ENCODE results near the gene RSPO1.

The RSPO1 gene

DNA sequence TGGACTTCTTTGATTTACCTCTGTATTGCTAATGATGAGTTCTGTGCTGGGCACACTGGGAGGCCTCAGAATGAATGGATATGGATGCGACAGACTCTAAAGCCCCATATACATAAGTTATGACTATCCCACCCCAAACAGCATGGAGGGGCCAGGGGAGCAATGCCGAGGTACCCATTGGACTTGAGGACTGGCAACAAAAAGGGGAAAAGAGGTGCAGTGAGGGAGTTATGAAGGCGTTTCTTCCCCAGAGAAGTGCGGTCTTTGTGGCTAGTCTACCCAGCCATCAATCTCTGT, 42.4 kb upstream of the RSPO1 start:
- TF ChIP-seq POLR2AphosphoS5 (IDR thresholded peaks at IDR 0.05; ENCODE audit: low read depth, low read length) (no peak), TAF1 (IDR thresholded peaks at IDR 0.05; ENCODE audit: borderline replicate concordance, insufficient read depth, low read length) (no peak), SIN3A (IDR thresholded peaks at IDR 0.05; ENCODE audit: borderline replicate concordance, insufficient read depth, low read length) (no peak), FOXP2 (optimal IDR thresholded peaks at IDR 0.05; ENCODE audit: borderline replicate concordance, extremely low read depth, extremely low read length, insufficient read depth) (no peak)
- TF ChIP-seq, protein P1, sequence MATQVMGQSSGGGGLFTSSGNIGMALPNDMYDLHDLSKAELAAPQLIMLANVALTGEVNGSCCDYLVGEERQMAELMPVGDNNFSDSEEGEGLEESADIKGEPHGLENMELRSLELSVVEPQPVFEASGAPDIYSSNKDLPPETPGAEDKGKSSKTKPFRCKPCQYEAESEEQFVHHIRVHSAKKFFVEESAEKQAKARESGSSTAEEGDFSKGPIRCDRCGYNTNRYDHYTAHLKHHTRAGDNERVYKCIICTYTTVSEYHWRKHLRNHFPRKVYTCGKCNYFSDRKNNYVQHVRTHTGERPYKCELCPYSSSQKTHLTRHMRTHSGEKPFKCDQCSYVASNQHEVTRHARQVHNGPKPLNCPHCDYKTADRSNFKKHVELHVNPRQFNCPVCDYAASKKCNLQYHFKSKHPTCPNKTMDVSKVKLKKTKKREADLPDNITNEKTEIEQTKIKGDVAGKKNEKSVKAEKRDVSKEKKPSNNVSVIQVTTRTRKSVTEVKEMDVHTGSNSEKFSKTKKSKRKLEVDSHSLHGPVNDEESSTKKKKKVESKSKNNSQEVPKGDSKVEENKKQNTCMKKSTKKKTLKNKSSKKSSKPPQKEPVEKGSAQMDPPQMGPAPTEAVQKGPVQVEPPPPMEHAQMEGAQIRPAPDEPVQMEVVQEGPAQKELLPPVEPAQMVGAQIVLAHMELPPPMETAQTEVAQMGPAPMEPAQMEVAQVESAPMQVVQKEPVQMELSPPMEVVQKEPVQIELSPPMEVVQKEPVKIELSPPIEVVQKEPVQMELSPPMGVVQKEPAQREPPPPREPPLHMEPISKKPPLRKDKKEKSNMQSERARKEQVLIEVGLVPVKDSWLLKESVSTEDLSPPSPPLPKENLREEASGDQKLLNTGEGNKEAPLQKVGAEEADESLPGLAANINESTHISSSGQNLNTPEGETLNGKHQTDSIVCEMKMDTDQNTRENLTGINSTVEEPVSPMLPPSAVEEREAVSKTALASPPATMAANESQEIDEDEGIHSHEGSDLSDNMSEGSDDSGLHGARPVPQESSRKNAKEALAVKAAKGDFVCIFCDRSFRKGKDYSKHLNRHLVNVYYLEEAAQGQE (IDR thresholded peaks at IDR 0.05; ENCODE audit: insufficient read depth in 1 of 2, low read depth in 2 of 2, low read length in 2 of 2) = no peak

DNA sequence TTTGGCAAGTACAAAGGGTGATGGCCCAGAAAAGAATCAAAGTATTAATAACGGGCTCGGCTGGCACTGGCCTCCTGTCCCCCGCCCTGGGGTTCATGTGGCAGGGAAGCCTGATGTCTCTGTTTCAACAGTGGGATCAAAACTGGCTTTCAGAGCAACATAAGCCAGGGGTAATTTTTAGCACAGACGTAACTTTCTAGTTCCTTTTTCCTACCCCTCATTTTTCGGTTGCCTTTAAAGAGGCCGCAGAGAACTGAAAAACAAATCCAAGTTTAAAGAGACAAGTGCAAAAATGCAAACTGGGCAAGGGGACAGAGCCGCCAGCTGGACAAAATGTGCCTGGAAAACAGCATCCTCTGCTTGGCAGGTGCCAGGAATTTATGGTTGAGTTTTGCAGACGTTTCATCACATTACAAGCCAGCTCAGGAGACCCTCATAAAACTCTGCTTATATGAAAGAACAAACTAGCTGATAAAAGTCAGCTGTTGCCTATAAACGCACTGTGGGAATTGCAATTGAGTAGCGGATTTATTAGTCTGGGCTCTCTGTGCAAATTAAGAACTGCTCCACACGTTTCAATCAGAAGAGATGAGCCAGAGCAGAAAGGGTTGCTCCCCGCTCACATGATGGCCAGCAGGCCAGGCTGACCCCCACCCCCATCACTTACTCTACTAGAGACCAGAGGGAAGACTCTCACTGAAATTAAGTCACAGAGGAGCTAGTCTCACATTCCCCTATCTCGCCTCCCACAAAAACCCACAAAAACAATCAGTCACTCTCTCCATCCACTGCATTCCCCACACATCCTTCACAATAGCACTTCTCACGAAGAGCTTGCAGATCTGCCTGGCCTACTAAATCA, 41.8 kb upstream of the RSPO1 start:
- TF ChIP-seq, protein P1 (IDR thresholded peaks at IDR 0.05; ENCODE audit: insufficient read depth in 1 of 2, low read depth in 2 of 2, low read length in 2 of 2) = no peak
- no peak for TF ChIP-seq FOXP2 (optimal IDR thresholded peaks at IDR 0.05; ENCODE audit: borderline replicate concordance, extremely low read depth, extremely low read length, insufficient read depth)
- no peak for TF ChIP-seq POLR2AphosphoS5 (IDR thresholded peaks at IDR 0.05; ENCODE audit: low read depth, low read length)
- TF ChIP-seq SIN3A (IDR thresholded peaks at IDR 0.05; ENCODE audit: borderline replicate concordance, insufficient read depth, low read length) = no peak
- TF ChIP-seq TAF1 (IDR thresholded peaks at IDR 0.05; ENCODE audit: borderline replicate concordance, insufficient read depth, low read length) = no peak

DNA sequence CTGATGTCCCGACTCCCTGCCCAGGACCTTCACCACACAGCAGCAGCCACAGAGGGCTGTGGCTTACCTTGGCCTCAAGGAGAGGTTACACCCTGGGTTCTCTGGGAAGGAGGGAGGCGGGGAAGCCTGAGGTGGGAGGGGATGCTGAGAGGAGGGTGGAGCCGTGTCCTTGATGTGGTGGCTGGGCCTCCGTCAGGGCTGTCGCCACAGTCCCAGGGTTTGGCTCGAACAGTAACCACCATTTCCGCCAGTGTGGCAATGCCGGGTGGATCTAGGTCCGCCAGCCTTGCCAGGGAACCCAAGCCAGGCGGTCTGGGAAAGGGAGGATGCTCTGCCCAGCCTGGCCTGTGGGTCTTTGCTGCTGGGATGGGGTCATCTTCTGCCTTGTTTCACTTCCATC, 39.2 kb upstream of the RSPO1 start:
- TF ChIP-seq, protein P1 (IDR thresholded peaks at IDR 0.05; ENCODE audit: insufficient read depth in 1 of 2, low read depth in 2 of 2, low read length in 2 of 2) = no peak
- TF ChIP-seq POLR2AphosphoS5 (IDR thresholded peaks at IDR 0.05; ENCODE audit: low read depth, low read length) = no peak
- no peak for TF ChIP-seq FOXP2 (optimal IDR thresholded peaks at IDR 0.05; ENCODE audit: borderline replicate concordance, extremely low read depth, extremely low read length, insufficient read depth)
- TF ChIP-seq TAF1 (IDR thresholded peaks at IDR 0.05; ENCODE audit: borderline replicate concordance, insufficient read depth, low read length) = no peak
- TF ChIP-seq SIN3A (IDR thresholded peaks at IDR 0.05; ENCODE audit: borderline replicate concordance, insufficient read depth, low read length) = no peak

DNA sequence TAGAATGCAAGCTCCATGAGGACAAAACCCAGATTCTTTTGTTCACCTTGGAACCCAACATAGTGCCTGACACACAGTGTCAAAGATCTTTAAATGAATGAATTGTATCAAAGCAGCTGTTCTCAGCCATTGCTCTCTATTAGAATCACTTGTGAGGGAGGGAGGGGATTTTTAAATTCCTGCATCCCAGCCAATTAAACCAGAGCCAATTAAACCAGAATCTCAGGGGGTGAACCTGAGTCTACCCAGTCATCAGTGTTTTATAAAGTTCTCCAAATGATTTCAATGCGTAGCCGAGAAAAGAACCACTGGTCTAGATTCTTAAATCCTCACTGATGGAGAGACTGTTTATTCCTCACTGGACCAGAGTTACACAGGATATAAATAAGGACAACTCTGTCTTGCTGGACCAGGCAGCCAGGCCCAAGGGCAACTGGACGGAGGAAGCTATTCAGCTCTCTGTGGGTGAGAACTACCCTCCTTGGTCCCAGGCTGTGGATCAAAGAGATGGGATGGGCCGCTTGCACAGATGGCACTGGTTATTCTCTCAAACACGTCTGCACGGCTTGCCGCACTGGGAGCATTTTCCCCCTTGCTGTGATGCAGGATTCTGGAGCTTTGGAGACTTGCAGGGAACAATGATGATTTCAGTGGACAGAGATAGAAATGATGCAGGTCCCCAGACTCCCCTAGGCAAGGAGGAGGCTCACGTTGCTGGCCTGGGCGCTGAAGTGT, 37.6 kb upstream of the RSPO1 start:
- TF ChIP-seq FOXP2 (optimal IDR thresholded peaks at IDR 0.05; ENCODE audit: borderline replicate concordance, extremely low read depth, extremely low read length, insufficient read depth) = no peak
- no peak for TF ChIP-seq POLR2AphosphoS5 (IDR thresholded peaks at IDR 0.05; ENCODE audit: low read depth, low read length)
- no peak for TF ChIP-seq TAF1 (IDR thresholded peaks at IDR 0.05; ENCODE audit: borderline replicate concordance, insufficient read depth, low read length)
- TF ChIP-seq SIN3A (IDR thresholded peaks at IDR 0.05; ENCODE audit: borderline replicate concordance, insufficient read depth, low read length) = no peak
- TF ChIP-seq, protein P1 (IDR thresholded peaks at IDR 0.05; ENCODE audit: insufficient read depth in 1 of 2, low read depth in 2 of 2, low read length in 2 of 2) = no peak
